GM12864 (cell line): ENCODE data around the gene FAF1.

Experiments
- DNase-seq: peaks from one replicate; pipeline ENCODE4 v3.0.0-alpha.2; 2011; ENCODE audit warnings: low read depth
- H3K4me3 ChIP-seq: 2 replicates; pipeline ENCODE4 v1.5.1; 2011; ENCODE audit warnings: mild to moderate bottlenecking, low read depth, low read length, control low read depth
- CTCF ChIP-seq: IDR thresholded peaks from 2 replicates; pipeline ENCODE4 v1.5.1; 2011; ENCODE audit warnings: low read depth, mild to moderate bottlenecking, moderate library complexity, low read length, control low read depth, inconsistent platforms; ENCODE audit errors: missing control alignments

The FAF1 gene

GRCh38 chr1:50421366-50421748 lies 538.7 kb downstream of the FAF1 start:
- DNase-seq, result no peak
- no peak overlapping the region for H3K4me3 ChIP-seq
- no peak for TF ChIP-seq CTCF

GRCh38 chr1:50420689-50421365 lies 539.2 kb downstream of the FAF1 start:
- H3K4me3 ChIP-seq, result no peak overlapping the region; the same call in 1 of the 2 replicates
- DNase-seq, result no peak
- no peak for TF ChIP-seq CTCF

- no peak overlapping the region for H3K4me3 ChIP-seq
- no peak for TF ChIP-seq CTCF
- DNase-seq, result no peak
These were observed 540.0 kb downstream of the FAF1 start for GRCh38 chr1:50419907-50420677.

GRCh38 chr1:50419192-50419906 lies 540.7 kb downstream of the FAF1 start:
- TF ChIP-seq CTCF, result no peak

GRCh38 chr1:50418600-50419109 lies 541.4 kb downstream of the FAF1 start:
- no peak for DNase-seq
- TF ChIP-seq CTCF, result no peak
- no peak overlapping the region for H3K4me3 ChIP-seq

More at GRCh38 chr1:50419192-50419906, 540.7 kb downstream of the FAF1 start:
- no peak overlapping the region for H3K4me3 ChIP-seq
- no peak for DNase-seq

- H3K4me3 ChIP-seq, result no peak overlapping the region
- no peak for DNase-seq
- TF ChIP-seq CTCF, result no peak
These were observed 542.0 kb downstream of the FAF1 start for GRCh38 chr1:50417946-50418599.
